CD14-positive monocyte (primary cell): ENCODE data around the gene FAM228B. TPM values are rescaled to one million over a fixed set of nuclear protein-coding genes. Genes with fewer than 3 reads are reported as not detected.

Experiments used
- DNase-seq, 3 donors: peaks; one replicate each; pipeline ENCODE4 v3.0.0-alpha.2; 2011 to 2022
- H2AFZ ChIP-seq: 2 replicates; pipeline ENCODE4 v1.6.0; 2012; ENCODE audit warnings: mild to moderate bottlenecking, low read depth, low read length, inconsistent platforms; ENCODE audit not compliant: insufficient read depth, poor library complexity, severe bottlenecking
- H3K27ac ChIP-seq, 2 donors: 1 replicate in 1 of 2; 2 replicates in 1 of 2; pipeline ENCODE4 v1.5.1; 2012 to 2013; ENCODE audit warnings: low read length in 2 of 2, control low read depth in 1 of 2, inconsistent platforms in 1 of 2, low read depth in 1 of 2, mild to moderate bottlenecking in 1 of 2
- H3K27me3 ChIP-seq, 2 donors: one replicate each; pipeline versions ENCODE4 v1.6.0 to v1.6.1; 2011 to 2013; ENCODE audit warnings: low read length in 2 of 2; ENCODE audit not compliant: control insufficient read depth in 2 of 2, insufficient read depth in 2 of 2
- H3K36me3 ChIP-seq, 2 donors: replicated peaks in 1 of 2; 1 replicate in 1 of 2; 2 replicates in 1 of 2; pipeline versions ENCODE4 v1.5.1 to v1.6.1; 2012 to 2013; ENCODE audit warnings: low read length in 2 of 2, control low read depth in 1 of 2, inconsistent platforms in 1 of 2, mild to moderate bottlenecking in 1 of 2; ENCODE audit not compliant: insufficient read depth in 2 of 2, control insufficient read depth in 1 of 2
- H3K4me1 ChIP-seq, 2 donors: 1 replicate in 1 of 2; 2 replicates in 1 of 2; pipeline versions ENCODE4 v1.5.1 to v1.6.1; 2012 to 2013; ENCODE audit warnings: low read length in 2 of 2, control low read depth in 1 of 2, inconsistent platforms in 1 of 2, mild to moderate bottlenecking in 1 of 2, moderate library complexity in 1 of 2; ENCODE audit not compliant: insufficient read depth in 2 of 2, control insufficient read depth in 1 of 2
- H3K4me2 ChIP-seq: replicated peaks from 2 replicates; pipeline ENCODE3; 2012; ENCODE audit warnings: low read length, moderate library complexity, mild to moderate bottlenecking; ENCODE audit not compliant: poor library complexity, severe bottlenecking; ENCODE audit errors: extremely low read depth
- H3K4me3 ChIP-seq, 3 experiments: fragments of 200-600 bp in 1 of 3; sonication (generic) in 1 of 3; replicated peaks in 1 of 3; 1 replicate in 2 of 3; 2 replicates in 1 of 3; pipeline ENCODE4 v1.5.1; 2011 to 2013; ENCODE audit warnings: low read length in 3 of 3, mild to moderate bottlenecking in 3 of 3, control low read depth in 2 of 3, low read depth in 2 of 3, inconsistent platforms in 1 of 3, moderate library complexity in 1 of 3
- H3K79me2 ChIP-seq: 2 replicates; pipeline ENCODE4 v1.6.0; 2012; ENCODE audit warnings: mild to moderate bottlenecking, control low read depth, inconsistent platforms, low read length, moderate library complexity; ENCODE audit not compliant: insufficient read depth
- H3K9ac ChIP-seq: 2 replicates; pipeline ENCODE4 v1.6.0; 2017; ENCODE audit warnings: low read length, mild to moderate bottlenecking; ENCODE audit not compliant: insufficient read depth, poor library complexity, severe bottlenecking
- H3K9me3 ChIP-seq, 2 donors: replicated peaks in 1 of 2; 1 replicate in 1 of 2; 2 replicates in 1 of 2; pipeline versions ENCODE4 v1.5.1 to v1.6.1; 2012 to 2013; ENCODE audit warnings: low read length in 2 of 2, control low read depth in 1 of 2; ENCODE audit not compliant: control insufficient read depth in 1 of 2, insufficient read depth in 1 of 2
- H4K20me1 ChIP-seq: 2 replicates; pipeline ENCODE4 v1.6.0; 2012; ENCODE audit warnings: mild to moderate bottlenecking, low read length, control low read depth, moderate library complexity; ENCODE audit not compliant: insufficient read depth
- H3K27ac Mint-ChIP-seq, 7 donors: one replicate each; pipeline ENCODE4 v1.8.0; 2020; ENCODE audit warnings: mild to moderate bottlenecking in 7 of 7, mixed read lengths in 7 of 7, moderate library complexity in 6 of 7, inconsistent platforms in 2 of 7
- H3K27me3 Mint-ChIP-seq, 3 donors: one replicate each; pipeline ENCODE4 v1.8.0; 2021 to 2022; ENCODE audit warnings: low read depth in 3 of 3, mild to moderate bottlenecking in 3 of 3, mixed read lengths in 3 of 3, moderate library complexity in 3 of 3, inconsistent platforms in 1 of 3
- H3K36me3 Mint-ChIP-seq, 2 donors: one replicate each; pipeline ENCODE4 v1.8.0; 2020; ENCODE audit warnings: mixed read lengths in 2 of 2, inconsistent platforms in 1 of 2, mild to moderate bottlenecking in 1 of 2
- H3K4me1 Mint-ChIP-seq: one replicate; pipeline ENCODE4 v1.8.0; 2020; ENCODE audit warnings: mild to moderate bottlenecking, mixed read lengths
- H3K4me3 Mint-ChIP-seq, 2 donors: one replicate each; pipeline ENCODE4 v1.8.0; 2020; ENCODE audit warnings: mild to moderate bottlenecking in 2 of 2, mixed read lengths in 2 of 2, moderate library complexity in 1 of 2
- H3K9me3 Mint-ChIP-seq, 7 donors: one replicate each; pipeline ENCODE4 v1.8.0; 2020 to 2022; ENCODE audit warnings: mixed read lengths in 7 of 7, mild to moderate bottlenecking in 6 of 7, moderate library complexity in 6 of 7, inconsistent platforms in 2 of 7
- CTCF ChIP-seq: fragments of 200-600 bp; IDR thresholded peaks from one replicate; pipeline ENCODE4 v1.8.0; 2022; ENCODE audit warnings: antibody characterized with exemption, mild to moderate bottlenecking
- WGBS: methylation state at CpG from one replicate; pipeline ENCODE4 v1.1.5; 2013; ENCODE audit warnings: missing lambda C conversion rate; ENCODE audit not compliant: insufficient coverage; 5-methylcytosine and 5-hydroxymethylcytosine counted together
- intact Hi-C, 2 donors: fragments of 100-400 bp; cut with micrococcal nuclease; formaldehyde crosslinking; loops; one replicate each; pipeline versions ENCODE4 v1.15.0 to v1.15.1; 2023
- polyA plus RNA-seq, 3 donors: library from polyadenylated mRNA; depleted of rRNA in 1 of 3; unstranded in 2 of 3; stranded (reverse) in 1 of 3; fragments of 300-500 nt in 2 of 3; fragments of >200 nt in 1 of 3; fragmentation: Illumina TruSeq in 2 of 3; gene quantifications; 1 replicate in 2 of 3; 2 replicates in 1 of 3; pipeline ENCODE4 v1.2.3, GENCODE V29; 2012 to 2021

The FAM228B gene
- polyA plus RNA-seq, 3 donors = 6.5 to 16.1 (median 7.5) TPM

- peak overlapping the region; percentile 84 for H3K9ac ChIP-seq
- Mint-ChIP-seq H3K9me3 (peaks cover 0 to 3% (median 0%) of the 10 kb centered on the region in 7 donors), H3K4me3 (peak overlapping the region; percentile 95 to 100), H3K27ac (peak overlapping the region in 6 of 7 donors; percentile 94 to 99 (median 98)), H3K4me1 (peaks cover 44% of the 10 kb centered on the region), H3K36me3 (peaks cover 18 to 32% of the 10 kb centered on the region in 2 donors), H3K27me3 (no peaks in the 10 kb centered on the region)
- no CpG with 5 or more reads among the region's 2 CpGs for WGBS
- H3K4me1 ChIP-seq = peaks cover 41 to 57% of the 10 kb centered on the region in 2 donors
- no peaks in the 10 kb centered on the region for H3K9me3 ChIP-seq
- peak overlapping the region; percentile 91 for H2AFZ ChIP-seq
- peaks cover 12 to 40% of the 10 kb centered on the region in 2 donors for H3K36me3 ChIP-seq
- TF ChIP-seq CTCF = no peak
- no peaks in the 10 kb centered on the region for H3K27me3 ChIP-seq
- H3K79me2 ChIP-seq = peaks cover 76% of the 10 kb centered on the region
- peak overlapping the region; percentile 56 to 94 (median 86) for H3K4me3 ChIP-seq
- no peaks in the 10 kb centered on the region for H4K20me1 ChIP-seq
- DNase-seq = no peak
- H3K4me2 ChIP-seq = peak overlapping the region; percentile 95
- intact Hi-C loops = no loop called here
- peak overlapping the region; percentile 67 to 89 for H3K27ac ChIP-seq
Measured at GRCh38 chr2:24077879-24078278, 45.4 kb upstream of the FAM228B start.

- WGBS = 100% methylated on average over 2 of the region's 2 CpGs
- H3K9me3 ChIP-seq = no peaks in the 10 kb centered on the region
- TF ChIP-seq CTCF = no peak
- peaks cover 0 to 3% (median 0%) of the 10 kb centered on the region in 7 donors for H3K9me3 Mint-ChIP-seq
- H3K27me3 Mint-ChIP-seq = peaks cover 0 to 1% (median 0%) of the 10 kb centered on the region in 3 donors
- H2AFZ ChIP-seq = no peak overlapping the region
- no peak for DNase-seq
- H3K9ac ChIP-seq = no peak overlapping the region
- H3K36me3 ChIP-seq = peaks cover 4 to 27% of the 10 kb centered on the region in 2 donors
- peaks cover 12 to 28% of the 10 kb centered on the region in 2 donors for H3K36me3 Mint-ChIP-seq
- H3K4me1 Mint-ChIP-seq = peaks cover 54% of the 10 kb centered on the region
- peak overlapping the region in 1 of 2 donors; percentile 92 for H3K27ac ChIP-seq
- H4K20me1 ChIP-seq = no peaks in the 10 kb centered on the region
- no peaks in the 10 kb centered on the region for H3K27me3 ChIP-seq
- H3K4me3 Mint-ChIP-seq = no peak overlapping the region
- peaks cover 56 to 65% of the 10 kb centered on the region in 2 donors for H3K4me1 ChIP-seq
- no peak overlapping the region for H3K4me2 ChIP-seq
- intact Hi-C loops = loop anchor here (5.0 kb wide), 3 partner anchors 33 to 253 kb away; partner anchors contain the start of genes ATAD2B (in 1 of the 2), FKBP1B (in 1 of the 2) and WDCP (in 1 of the 2)
- H3K27ac Mint-ChIP-seq = peak overlapping the region in 5 of 7 donors; percentile 30 to 90 (median 38)
- no peak overlapping the region for H3K4me3 ChIP-seq
- peaks cover 56% of the 10 kb centered on the region for H3K79me2 ChIP-seq
Measured at GRCh38 chr2:24080701-24081100, 42.6 kb upstream of the FAM228B start.
